MV-4-11 (cell line): Measurements from ENCODE around the gene FES.

Source experiments
- DNase-seq: peaks from one replicate; lab custom pipeline; 2025; lab: John Stamatoyannopoulos, UW

The FES gene

GRCh38 chr15:90931575-90931827 lies 47.2 kb downstream of the FES start:
- no peak for DNase-seq

DNA sequence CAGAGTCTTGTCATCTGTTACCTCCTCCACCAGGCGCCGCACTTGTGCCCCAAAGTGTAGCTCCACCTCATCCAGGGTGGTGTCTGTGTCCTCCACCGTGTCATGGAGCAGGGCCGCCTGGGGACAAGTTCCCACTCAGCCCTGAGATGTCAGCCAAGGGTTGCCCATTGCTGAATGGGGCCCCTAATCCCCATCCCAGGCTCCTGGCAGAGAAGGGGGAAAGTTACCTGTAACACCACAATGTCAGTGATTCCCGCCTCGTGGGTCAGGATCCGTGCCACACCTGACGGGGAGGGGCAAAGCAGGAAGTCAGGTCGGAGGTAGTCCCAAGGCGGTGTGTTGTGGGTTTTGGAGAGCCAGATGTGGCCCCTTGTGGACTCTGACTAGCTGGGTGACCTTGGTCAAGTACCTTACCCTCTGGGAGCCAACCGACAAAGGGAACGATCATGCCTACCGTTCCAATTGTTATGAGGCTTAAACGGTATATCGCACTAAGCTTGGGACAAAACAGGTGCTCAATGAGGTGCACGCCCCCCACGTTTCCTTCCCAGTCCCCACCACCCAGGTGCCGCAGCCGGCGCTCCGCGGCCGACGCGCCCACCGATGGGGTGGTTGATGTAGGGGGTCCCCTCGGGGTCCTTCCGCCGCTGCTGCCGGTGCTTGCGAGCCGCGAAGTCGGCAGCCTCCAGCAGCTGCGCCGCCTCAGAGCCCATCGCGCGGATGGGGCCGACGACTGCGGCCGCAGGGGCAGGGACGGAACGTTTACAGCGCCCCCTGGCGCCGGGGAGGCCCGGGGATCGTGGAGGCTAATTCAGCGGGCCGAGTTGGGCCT lies 47.7 kb downstream of the FES start, which contains the start of gene HDDC3:
HDDC3 (minus strand) TSS at position 722 of the 832 bp plus-strand sequence; CDS start at position 713, 9 bp downstream.
- peak; percentile 83 for DNase-seq

- DNase-seq: no peak
Observed at GRCh38 chr15:90932660-90932991, 48.3 kb downstream of the FES start.

DNA sequence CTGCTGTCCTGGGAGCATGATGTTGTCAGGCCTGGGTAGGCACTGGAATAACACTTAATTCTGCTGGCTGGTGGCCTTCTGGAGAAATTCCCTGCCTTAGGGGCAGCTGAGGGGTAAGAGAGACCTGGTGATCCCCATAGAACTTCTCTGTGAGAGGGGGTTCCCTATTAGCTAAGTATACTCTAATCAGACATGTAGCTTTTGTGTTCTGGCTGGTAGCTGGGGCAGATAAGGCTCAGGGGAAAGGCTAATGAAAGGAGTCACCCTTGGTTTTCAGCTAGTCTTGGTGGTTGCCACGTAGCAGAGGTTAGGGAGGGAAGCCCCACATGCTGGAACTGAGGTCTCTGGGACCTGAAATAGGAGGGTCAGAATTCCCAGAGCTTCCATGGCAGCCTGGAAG lies 49.0 kb downstream of the FES start:
- no peak for DNase-seq

GRCh38 chr15:90934256-90934948 lies 50.1 kb downstream of the FES start:
- peak; percentile 83 for DNase-seq

- peak; percentile 67 for DNase-seq
Observed at GRCh38 chr15:90934949-90935751, 50.8 kb downstream of the FES start, which contains the start of gene UNC45A. TSS of gene UNC45A (plus strand) at chr15:90935285. CDS start at chr15:90935325, 40 bp downstream.

GRCh38 chr15:90936823-90937222 lies 52.5 kb downstream of the FES start:
- DNase-seq: no peak

DNA sequence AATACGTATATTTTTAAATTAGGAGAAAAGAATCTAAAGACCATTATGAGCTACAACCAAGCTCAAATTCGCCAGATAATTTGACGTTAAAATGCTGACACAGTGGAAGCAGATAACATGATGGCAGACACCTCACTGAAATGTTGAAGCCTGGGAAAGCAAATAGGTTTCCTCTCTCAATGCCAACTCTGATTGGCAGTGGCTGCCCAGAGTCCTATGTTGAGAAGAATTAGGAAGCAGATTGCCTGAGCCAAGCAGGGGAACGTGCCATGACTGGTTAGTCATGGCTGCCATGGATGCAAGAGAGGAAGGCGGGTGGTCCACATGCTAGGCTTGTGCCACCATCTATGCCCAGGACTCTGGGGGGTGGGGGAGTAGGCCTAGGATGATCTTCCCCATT lies 54.0 kb downstream of the FES start:
- no peak for DNase-seq

DNA sequence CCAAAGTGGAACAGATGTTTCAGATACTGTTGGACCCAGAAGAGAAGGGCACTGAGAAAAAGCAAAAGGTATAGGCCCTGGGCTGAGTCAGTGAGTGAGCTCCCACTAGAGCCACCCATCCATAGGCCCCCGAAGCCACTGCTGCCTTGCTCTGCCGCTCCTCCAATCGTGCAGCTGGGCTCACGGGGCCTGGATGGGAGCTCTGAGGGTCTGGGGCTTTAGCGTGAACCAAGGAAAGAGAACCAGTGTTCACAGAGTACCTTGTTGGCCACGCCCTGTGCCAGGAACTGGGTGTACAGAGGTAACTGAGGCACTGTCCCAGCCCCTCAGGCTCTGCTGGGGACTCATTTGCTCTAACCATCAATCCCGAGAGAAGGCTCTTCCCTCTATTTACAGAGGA lies 55.5 kb downstream of the FES start:
- no peak for DNase-seq

- no peak for DNase-seq
Observed at GRCh38 chr15:90941038-90941437, 56.7 kb downstream of the FES start.

DNA sequence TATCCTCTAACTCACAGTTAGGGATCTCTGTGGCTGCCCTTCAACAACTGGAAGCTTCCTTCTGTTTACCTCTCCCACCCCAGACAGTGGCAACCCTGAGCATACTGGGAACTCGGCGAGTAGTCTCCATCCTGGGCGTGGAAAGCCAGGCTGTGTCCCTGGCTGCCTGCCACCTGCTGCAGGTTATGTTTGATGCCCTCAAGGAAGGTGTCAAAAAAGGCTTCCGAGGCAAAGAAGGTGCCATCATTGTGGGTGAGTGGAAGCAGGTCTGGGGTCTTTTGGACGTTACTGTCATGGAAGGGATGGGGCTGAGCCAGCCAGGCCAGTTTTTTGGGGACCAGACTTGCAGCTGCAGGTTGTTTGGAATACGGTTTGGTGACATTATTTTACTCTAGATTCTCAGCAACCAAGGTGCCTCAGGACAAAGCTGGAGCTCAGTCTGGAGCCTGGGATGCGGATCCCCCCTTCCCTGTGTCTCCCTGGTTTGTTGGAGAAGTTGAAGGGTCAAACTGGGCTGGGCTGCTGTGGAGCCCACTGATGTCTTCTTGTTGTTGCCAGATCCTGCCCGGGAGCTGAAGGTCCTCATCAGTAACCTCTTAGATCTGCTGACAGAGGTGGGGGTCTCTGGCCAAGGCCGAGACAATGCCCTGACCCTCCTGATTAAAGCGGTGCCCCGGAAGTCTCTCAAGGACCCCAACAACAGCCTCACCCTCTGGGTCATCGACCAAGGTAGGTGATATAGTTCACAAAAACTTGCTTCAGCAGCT lies 58.2 kb downstream of the FES start:
- no peak for DNase-seq

DNA sequence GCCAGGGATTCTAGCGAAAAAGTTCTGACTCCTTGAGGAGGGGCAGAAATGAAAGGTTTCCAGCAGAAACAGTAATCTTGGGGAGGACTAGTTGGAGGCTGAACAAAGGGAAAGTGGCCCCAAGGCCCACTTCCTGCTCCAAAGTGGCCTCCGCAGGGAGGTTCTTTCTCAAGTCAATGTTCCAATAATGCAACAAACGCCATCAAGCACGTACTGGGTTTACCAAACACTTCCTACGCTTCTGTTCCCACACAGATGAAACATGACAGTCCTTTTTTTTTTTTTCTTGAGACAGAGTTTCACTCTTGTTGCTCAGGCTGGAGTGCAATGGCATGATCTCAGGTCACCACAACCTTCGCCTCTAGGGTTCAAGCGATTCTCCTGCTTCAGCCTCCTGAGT lies 60.8 kb downstream of the FES start:
- no peak for DNase-seq
